Adrenal gland (tissue), 5 donors: ENCODE measurements around the gene GMDS.

Source experiments
- POLR2A ChIP-seq, 2 donors: fragments of 450-650 bp; IDR thresholded peaks; one replicate each; pipeline ENCODE4 v1.6.1; 2017; ENCODE audit warnings: antibody characterized with exemption in 2 of 2, mild to moderate bottlenecking in 2 of 2, moderate library complexity in 1 of 2
- TF ChIP-seq, protein P1 (sequence below), 6 experiments: fragments of 450-650 bp in 4 of 6; fragments of 200-600 bp in 2 of 6; sonication (generic) in 1 of 6; IDR thresholded peaks; 1 replicate in 5 of 6; 2 replicates in 1 of 6; pipeline versions ENCODE4 v1.5.1 to v1.8.0; 2016 to 2021; ENCODE audit warnings: antibody characterized with exemption in 6 of 6, mild to moderate bottlenecking in 2 of 6, moderate library complexity in 1 of 6
- donor health status: DM: no; HTN: no; CAD: no.

DNA sequence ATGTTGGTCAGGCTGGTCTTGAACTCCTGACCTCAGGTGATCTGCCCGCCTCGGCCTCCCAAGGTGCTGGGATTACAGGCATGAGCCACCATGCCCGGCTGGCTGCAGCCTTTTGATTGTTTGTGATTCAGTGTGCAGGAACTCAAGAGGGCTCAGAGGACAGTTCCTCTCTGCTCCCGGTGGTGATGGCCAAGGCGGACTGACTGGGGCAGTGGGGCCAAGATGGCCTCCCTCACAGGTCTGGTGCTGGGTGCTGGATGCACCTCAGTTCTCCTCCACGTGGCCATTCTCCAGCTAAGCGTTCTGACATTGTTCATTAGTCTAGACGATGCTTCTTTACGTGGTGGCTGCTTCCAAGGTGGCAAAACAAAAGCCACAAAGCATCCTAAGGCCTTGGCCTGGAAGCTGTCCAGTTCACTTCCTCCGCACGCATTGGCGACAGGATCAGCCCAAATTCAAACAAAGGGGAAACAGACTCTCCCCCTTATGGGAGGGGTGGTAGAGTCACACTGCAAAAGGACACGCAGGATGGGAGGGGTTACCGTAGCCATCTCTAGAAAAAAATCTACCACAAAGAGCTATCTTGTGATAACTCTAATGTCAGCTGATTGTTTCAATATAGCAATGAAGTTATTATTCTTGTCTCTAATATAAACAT is 488.8 kb downstream of the GMDS start:
- TF ChIP-seq, protein P1, sequence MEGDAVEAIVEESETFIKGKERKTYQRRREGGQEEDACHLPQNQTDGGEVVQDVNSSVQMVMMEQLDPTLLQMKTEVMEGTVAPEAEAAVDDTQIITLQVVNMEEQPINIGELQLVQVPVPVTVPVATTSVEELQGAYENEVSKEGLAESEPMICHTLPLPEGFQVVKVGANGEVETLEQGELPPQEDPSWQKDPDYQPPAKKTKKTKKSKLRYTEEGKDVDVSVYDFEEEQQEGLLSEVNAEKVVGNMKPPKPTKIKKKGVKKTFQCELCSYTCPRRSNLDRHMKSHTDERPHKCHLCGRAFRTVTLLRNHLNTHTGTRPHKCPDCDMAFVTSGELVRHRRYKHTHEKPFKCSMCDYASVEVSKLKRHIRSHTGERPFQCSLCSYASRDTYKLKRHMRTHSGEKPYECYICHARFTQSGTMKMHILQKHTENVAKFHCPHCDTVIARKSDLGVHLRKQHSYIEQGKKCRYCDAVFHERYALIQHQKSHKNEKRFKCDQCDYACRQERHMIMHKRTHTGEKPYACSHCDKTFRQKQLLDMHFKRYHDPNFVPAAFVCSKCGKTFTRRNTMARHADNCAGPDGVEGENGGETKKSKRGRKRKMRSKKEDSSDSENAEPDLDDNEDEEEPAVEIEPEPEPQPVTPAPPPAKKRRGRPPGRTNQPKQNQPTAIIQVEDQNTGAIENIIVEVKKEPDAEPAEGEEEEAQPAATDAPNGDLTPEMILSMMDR (IDR thresholded peaks at IDR 0.05), result no peak
- no peak for TF ChIP-seq POLR2A (IDR thresholded peaks at IDR 0.05)
